ACHN (cell line): ENCODE results near the gene NRP1.

Experiments used
- DNase-seq: peaks from one replicate; pipeline ENCODE4 v3.0.0-alpha.2; 2015
- in situ Hi-C: cut with HindIII; loops from 2 replicates; pipeline ENCODE4 v1.10.0; 2017; ENCODE audit warnings: low sequenced_read_pairs, low pct_ligation_motif_present, low pct_unique_long_range_greater_than_20kb

Gene NRP1

DNA sequence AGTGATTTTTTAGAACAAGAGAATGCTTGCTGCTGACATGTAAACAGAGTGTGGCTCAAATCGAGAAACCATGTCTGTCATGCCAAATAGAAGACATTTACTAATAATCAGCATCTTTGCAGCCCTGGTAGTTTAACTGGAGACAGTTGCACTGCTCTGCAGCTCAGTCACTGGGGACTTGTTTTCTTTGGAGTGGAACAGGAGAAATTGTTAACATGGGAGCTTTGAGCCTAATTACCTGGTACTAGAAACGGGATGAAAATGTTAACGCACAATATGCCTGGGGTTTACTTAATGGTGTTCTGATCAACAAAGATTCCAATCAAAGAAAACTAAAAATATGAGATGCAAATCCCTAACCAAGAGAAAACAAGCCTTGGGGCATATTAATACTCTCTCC is 153.5 kb downstream of the NRP1 start:
- no peak for DNase-seq
- in situ Hi-C loops: no loop called here

DNA sequence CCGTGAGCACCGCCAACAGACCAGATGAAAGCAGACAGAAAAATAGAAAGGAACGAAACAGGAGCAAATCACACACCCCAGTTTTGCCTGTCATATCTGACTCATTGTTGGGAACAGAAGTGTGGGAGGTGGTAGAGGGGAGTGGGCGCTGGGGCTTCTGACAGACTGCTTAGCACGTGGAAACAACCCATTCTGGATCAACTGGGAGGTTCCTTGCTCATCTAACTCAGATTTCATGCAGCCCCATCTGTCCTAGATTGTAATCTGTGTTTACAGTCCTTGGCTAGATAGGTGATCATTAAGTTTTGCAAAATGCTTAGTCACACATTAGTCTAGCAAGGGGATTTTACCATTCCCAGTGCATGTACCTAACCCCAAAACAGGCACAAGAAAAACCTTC is 154.1 kb downstream of the NRP1 start:
- in situ Hi-C loops: no loop called here
- DNase-seq: no peak

DNA sequence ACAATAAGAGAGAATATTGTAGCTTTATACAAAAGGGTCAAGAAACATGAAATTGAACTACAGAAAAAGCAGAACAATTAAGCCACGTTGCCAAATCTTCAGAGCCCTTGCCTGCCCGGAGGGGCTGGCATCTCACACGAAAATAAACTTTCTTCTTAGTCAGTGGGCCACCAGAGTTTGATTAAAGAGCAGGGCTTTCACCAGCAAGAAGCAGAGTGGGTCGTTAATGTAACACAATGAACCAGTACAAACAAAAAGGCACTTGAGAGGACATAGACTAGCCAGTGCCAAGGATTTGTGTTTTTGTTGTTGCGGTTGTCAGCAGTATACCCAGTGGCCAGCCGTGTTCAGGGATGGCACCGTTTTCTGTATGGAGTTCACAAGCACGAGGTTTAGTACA is 155.4 kb downstream of the NRP1 start:
- DNase-seq: no peak
- in situ Hi-C loops: no loop called here

DNA sequence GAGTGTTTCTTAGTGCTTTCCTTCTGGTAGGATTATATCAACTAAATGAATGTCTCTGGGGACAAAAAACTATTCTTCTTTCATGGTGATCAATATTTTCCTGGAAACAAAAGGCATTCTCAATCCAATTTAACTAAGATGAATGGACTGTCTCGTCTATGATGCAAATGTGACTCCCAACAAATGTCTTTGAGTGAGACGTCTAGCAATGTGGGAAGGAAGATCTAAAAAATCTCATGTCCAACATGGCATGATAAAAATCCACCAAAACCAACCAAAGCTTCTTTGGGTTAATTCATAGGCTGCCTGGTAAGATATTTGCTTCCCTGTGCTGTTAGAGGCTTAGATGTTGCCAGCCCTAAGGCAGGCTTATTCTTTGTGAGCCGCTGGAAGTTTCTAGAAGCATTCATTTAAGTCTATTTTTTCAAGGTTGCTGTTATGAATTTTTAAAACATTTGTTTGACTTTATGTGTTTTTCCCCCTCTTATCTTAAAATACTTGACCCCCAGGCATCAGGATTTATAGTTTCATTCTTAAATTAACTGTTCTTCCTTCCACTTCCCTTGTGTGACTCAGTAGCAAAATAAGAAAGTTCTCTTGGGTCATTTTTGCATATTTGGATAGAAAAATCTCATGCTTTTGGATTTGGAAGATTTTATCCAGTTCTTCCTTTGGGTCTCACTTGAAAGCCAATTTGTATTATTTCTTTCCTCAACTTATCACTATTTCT is 156.3 kb downstream of the NRP1 start:
- no peak for DNase-seq
- in situ Hi-C loops: no loop called here

DNA sequence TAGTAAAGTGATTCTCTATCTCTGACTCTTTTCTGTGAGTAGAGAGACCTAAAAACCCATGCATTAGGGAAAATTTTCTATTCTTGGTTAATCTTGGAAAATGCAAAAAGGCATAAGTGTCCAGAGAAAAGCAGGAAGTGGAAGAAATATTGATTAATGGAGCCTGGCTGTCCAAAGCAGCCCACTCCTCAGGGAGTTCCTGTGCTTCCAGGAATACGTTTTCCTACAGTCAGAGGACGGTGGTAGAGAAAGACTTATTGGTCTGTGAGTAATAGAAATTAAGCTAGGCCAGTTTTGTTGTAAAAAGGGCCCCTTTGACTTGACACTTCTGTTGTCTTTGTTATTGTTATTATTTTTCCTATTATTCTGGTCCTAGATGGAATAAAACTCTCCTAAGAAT is 157.8 kb downstream of the NRP1 start:
- in situ Hi-C loops: no loop called here
- no peak for DNase-seq

DNA sequence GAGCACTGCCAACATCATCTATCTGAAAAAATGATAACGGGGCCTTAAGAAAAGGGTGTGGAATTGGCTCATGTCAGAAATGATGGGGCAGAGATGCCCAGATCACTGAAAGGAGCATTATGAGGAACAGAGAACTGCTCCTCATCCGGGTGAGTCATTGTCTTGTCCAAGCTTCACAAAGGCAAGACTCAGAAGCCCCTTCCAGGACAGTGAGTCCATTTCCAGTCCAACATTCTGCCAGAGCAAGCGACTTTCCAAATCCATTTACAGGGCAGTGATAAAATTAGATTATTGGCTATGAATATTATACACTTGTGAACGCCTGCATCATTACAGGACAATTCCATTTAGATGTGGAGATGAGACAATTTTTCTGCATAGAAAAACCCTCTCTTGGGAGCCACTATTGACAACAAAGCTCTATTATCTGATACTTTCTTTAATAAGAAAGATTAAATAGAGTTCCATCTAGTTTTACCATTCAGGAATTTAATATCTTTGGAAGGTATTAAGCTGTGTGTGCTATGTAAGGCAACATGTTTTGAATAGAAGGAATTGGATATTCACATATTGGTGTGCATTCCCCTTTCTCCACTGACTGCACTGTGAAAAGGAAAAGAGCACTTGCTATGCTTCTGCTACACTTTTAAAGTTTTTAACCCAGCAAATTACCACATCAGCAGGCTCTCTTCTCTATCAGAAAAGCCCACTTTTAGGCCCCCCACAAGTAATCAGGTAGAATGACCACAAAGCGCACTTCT is 159.6 kb downstream of the NRP1 start:
- no peak for DNase-seq
- in situ Hi-C loops: no loop called here

DNA sequence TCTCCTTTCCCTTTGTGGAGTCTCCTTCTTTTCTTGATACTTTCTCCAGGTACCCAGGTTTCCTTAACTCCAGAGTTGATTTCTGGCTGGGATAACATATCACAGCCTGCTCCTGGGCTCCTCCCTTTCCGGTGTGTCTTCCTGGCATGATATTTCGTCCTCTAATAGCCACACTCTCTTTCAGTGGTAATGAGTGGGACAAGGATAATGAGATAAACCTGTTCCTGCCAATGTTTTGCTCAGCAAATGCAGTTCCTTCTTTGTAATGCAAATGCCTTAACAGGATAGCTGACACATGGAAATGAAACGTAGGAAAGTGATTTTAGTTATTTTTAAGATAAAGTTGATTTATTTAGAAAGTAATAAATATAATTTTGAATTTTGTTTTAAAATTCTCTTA is 168.6 kb downstream of the NRP1 start:
- in situ Hi-C loops: no loop called here
- DNase-seq: no peak

DNA sequence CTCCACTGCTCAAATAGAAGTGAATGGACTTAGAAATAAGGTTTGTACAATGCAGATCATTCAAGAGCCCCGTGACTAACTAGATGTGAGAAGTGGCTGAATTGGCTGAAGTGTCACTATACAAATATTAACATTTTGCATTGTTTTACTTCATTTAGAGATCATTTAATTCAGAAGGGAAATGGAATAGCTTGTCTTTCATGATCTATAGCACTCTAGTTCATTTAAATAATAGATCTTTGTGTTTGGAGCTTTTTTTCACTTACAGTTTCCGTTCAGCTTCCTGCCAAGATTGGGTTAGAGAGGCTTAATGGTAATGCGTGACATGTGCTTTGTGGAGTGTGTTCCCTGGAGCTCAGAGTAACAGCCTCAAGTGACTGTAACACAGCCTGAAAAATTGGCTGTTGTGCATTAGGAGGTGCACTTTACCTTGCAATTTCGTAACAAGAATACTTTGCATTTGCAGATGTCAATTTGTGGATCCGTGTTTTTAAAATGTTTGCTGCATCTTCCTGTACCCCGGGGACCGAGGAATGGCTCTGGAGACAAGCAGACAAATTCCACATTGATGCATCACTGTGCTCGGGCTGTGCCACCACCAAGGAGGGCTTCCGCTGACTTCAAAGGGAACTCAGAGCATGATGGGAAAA is 170.3 kb downstream of the NRP1 start:
- in situ Hi-C loops: no loop called here
- no peak for DNase-seq

DNA sequence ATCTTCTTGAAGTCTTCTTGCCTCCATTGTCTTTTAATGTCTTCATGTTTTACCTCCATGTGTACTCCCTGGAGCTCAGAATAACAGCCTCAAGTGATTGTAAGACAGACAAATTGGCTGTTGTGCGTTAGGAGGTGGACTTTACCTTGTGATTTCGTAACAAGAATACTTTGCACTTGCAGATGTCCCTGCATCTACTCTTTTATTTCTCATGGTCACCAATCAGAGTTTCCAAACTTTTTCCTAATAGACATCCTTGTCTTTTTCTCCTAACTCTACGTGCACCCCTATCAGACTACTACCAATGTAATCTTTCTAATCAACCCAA is 172.3 kb downstream of the NRP1 start:
- DNase-seq: no peak
- in situ Hi-C loops: no loop called here

DNA sequence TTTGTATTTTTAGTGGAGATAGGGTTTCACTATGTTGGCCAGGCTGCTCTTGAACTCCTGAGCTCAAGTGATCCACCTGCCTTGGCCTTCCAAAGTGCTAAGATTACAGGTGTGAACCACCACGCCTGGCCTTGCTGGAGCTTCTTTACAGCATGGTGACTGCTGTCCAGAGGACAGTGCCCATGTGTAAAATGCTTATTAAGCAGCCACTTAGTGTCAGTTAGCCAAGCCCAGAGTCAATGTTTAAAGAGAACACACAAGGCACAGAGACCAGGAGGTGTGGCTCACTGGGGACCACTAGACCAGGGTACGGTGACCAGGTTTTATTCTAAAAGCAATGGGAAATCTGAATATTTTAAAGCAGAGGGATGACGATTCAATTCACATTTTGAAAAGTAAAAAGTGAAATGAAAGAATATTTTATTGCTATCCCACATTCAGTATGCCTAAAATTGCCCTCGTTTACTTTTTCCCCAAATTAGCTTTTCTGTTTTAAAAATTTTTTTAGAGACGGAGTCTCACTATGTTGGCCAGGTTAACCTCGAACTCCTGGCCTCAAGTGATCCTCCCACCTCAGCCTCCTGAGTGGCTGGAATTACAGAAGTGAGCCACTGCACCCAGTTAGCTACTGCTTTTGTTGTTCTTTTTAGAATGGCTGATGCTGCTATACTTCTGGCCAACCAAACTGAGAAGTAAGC is 172.8 kb downstream of the NRP1 start:
- in situ Hi-C loops: no loop called here
- DNase-seq: no peak

DNA sequence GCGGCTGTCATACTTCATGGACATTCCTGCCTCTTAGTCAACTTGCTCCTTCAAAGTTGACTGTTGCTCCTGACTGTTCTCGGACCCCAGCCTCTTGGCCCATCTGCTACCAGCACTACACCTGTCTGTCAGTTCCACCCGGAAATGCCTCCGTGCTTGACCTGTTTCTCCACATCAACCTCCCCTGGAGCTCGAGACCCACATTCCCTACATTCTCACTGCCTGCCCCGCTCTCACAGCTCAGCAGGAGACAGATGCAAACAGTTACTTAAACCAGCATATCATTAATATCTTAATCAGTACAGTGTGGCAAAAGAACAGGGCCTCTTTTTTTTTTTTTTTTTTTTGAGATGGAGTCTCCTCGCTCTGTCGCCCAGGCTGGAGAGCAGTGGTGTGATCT is 174.3 kb downstream of the NRP1 start:
- DNase-seq: peak; percentile 45
- in situ Hi-C loops: no loop called here

DNA sequence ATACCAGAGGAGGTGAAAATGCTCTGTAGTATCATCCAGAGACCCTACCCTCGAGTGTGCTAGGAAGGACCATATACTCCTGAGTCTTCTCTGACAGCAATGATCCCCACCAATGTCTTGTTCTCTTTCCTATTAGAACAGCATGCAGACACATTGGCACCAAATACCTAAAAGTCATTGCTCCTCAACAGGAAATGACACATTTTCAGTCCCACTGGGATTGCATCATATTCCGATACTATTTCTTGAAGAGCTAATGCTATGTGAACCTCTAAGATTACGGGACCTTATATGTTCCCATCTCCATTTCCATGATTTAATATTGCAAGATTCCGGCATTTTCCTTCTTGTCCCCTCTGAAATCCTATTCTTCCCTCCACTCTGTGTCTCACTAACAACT is 177.4 kb downstream of the NRP1 start:
- in situ Hi-C loops: no loop called here
- DNase-seq: peak; percentile 55

DNA sequence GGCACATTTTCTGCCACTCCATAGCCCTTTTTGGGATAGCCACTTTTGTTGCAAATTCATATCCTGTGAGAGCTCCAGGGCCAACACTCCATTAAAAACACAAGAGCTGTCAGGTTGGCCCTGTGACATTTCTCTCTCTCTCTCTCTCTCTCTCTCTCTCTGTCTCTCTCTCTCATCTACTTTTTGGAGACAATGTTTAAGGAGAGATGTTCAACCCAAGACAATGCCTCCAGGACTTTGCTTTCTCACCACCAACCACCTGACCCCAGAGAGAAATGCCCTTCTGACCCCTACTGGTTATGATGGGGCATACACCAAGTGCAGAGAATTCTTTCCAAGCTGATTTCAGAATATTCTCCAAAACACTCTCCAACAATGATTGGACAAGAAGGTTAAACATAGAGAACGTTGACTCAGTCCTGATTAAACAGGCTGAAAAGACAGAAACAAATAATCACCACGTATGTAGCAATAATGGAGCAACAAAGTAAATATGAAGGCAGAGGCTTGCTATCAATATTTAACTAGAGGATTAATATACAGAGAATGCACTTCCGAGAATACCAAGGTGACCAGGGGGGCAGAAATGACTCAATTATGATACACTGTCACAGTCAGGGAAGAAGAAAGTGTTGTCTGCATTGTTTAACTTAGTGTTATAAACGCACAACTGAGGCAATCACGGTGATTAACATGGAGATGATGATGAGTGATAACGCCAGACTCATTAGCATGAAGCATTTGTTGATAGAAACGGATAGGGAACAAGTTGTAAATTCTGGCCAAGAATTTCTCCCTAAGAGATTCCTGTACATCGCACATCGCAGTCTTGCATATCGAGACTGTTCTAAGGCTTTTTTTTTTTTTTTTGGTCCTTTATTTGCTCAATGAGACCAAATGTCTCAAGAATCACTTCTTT is 178.5 kb downstream of the NRP1 start:
- DNase-seq: peak; percentile 89
- in situ Hi-C loops: no loop called here

DNA sequence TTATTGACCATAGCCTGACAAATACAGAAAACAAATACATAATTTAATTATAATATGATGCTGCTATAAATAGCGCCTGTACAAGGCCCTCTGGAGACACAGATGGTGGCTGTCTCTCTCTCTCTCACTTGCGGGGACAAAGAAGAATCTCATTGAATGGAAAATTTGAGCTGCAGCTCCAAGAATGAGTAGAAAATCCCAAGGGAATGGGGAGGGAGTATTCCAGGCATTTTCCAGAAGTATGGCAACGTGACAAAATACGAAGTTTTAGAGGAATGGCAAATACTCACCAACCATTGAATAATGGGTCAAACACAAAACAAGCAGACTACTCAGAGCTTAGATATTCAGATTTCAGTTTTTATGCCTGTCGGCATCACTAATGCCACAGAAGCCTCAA is 179.9 kb downstream of the NRP1 start:
- DNase-seq: no peak
- in situ Hi-C loops: no loop called here

DNA sequence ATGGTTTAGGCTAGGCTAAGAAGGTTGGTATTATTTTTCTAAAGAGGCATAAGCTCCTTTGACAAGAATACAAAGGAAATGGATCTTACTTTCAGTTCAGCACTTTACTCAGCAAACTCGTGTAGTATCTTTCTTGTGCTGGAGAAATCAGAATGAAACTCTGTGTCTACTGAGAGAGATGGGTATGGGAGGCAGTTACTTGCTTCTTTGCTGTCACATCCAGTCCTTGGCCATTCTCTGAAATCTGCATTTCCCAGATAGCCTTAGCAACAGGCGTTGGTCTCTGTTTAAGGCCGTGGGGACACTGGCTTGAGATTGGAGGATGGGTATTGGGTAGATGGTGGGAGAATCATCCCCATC is 180.5 kb downstream of the NRP1 start:
- in situ Hi-C loops: no loop called here
- no peak for DNase-seq

DNA sequence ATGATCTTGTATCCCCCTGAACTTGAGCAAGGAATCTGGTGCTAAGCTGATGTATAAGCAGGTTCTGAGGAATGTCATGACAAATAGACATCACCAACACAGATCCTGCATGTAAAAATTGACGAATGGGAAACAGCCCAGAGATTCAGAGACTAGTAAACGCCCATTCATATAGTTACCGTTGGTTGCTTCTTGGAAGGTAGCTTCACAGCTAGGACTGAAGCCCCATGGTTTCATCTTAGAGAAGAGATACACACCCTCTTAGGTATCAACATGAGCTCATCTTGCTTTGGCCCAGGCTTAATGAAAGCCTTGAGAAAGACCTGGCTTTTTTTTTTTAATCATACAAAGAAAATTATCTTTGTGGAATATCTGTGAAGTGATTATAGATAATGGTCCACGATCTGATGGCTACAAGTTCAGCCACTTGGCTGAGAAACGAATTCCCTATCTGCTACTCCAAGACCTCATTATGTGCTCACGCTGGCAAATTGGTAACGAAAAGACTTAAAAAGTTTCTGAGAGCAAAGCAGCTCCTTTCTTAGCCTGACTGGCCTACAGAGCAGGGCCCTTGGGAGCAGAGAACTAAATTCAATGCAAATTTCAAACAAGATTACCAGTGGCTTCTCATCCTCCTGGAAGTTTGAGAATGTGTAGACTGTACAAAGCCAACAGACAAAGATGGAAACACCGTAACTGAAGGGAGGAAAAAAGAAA is 181.1 kb downstream of the NRP1 start:
- in situ Hi-C loops: no loop called here

DNA sequence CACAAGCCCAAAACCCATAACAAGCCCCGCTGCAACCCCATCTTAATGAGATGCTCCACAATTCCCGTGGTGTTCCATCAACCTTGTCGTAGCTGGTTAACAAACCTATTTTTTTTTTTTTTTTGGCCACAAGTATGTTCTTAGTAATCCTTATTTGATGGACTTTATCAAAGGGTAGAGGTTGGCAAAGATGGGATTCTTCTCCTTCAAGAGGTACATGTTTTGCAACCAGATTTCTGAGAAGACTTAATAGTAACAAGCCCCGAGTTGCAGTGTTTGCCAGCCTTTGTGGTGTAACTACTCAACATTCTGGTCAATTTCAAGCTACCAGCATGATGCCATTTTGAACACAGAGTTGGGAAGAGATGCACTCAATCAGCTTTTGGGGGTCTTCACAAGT is 181.7 kb downstream of the NRP1 start:
- no peak for DNase-seq
- in situ Hi-C loops: no loop called here

More for the DNA sequence above, 181.1 kb downstream of the NRP1 start:
- DNase-seq: no peak

DNA sequence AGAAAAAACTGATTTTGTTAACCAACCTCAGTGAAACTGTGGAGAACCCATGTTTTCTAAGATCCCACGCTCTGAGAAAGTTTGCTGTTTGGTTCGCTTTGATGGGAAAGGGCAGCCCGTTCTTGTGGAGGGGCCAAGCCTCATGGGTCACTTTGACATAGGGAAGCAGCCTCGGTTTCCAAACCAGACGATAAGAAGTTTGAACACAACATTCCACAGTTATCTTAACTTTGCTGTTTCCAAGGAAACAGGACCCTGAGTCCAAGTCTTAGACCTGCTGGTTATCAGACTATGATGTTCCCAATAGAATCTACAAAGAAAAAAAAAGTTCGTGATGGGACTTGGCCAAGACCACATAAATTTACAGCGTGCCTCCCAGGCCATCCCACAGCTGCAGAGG is 182.3 kb downstream of the NRP1 start:
- DNase-seq: no peak
- in situ Hi-C loops: no loop called here
